SU-DHL-6 (cell line): ENCODE data around the gene PTGES3L.

ENCODE experiments used
- H2AFZ ChIP-seq: fragments of 200-600 bp; sonication (generic); 2 replicates; pipeline ENCODE4 v1.6.1; 2014; ENCODE audit warnings: low read depth, mild to moderate bottlenecking, moderate library complexity, mixed read lengths, antibody characterized with exemption, low read length; ENCODE audit not compliant: severe bottlenecking
- H3F3A ChIP-seq: fragments of 200-600 bp; shearing (Covaris generic); 2 replicates; pipeline ENCODE4 v1.6.0; 2016; ENCODE audit warnings: antibody characterized with exemption, mild to moderate bottlenecking; ENCODE audit not compliant: insufficient read depth
- H3K27ac ChIP-seq: fragments of 200-600 bp; sonication (generic); 2 replicates; pipeline ENCODE4 v1.5.1; 2016; ENCODE audit warnings: low read depth, mild to moderate bottlenecking, low read length, moderate library complexity, mixed read lengths
- H3K27me3 ChIP-seq: fragments of 200-600 bp; sonication (generic), shearing (Covaris generic); 2 replicates; pipeline ENCODE4 v1.6.0; 2014; ENCODE audit warnings: mild to moderate bottlenecking, low read length
- H3K36me3 ChIP-seq: fragments of 200-600 bp; sonication (generic); 2 replicates; pipeline ENCODE4 v1.6.1; 2014; ENCODE audit warnings: mild to moderate bottlenecking, low read length, mixed read lengths
- H3K4me2 ChIP-seq: fragments of 300-600, 200-600 bp; shearing (Covaris generic), sonication (generic); 2 replicates; pipeline ENCODE4 v1.6.0; 2014; ENCODE audit warnings: low read length, low read depth, mild to moderate bottlenecking; ENCODE audit not compliant: poor library complexity, severe bottlenecking
- H3K4me3 ChIP-seq: fragments of 200-600 bp; sonication (generic); 2 replicates; pipeline ENCODE4 v1.5.1; 2014; ENCODE audit warnings: antibody characterized with exemption, low read length, mild to moderate bottlenecking, mixed read lengths; ENCODE audit not compliant: insufficient read depth, poor library complexity, severe bottlenecking
- H3K79me2 ChIP-seq: fragments of 200-600 bp; sonication (generic); 2 replicates; pipeline ENCODE4 v1.6.1; 2014; ENCODE audit warnings: mild to moderate bottlenecking, low read length, moderate library complexity; ENCODE audit not compliant: insufficient read depth
- H3K9ac ChIP-seq: fragments of 200-600 bp; sonication (generic); 2 replicates; pipeline ENCODE4 v1.7.0; 2014; ENCODE audit warnings: mild to moderate bottlenecking, low read length
- H3K9me2 ChIP-seq: fragments of 200-600 bp; sonication (generic); replicated peaks from 2 replicates; pipeline ENCODE4 v1.6.1; 2014; ENCODE audit warnings: low read length; ENCODE audit not compliant: insufficient read depth
- H3K9me3 ChIP-seq: fragments of 200-600 bp; sonication (generic); 2 replicates; pipeline ENCODE4 v1.6.1; 2014; ENCODE audit warnings: low read length, mixed read lengths; ENCODE audit not compliant: insufficient read depth
- H4K20me1 ChIP-seq: fragments of 200-600 bp; sonication (generic); 2 replicates; pipeline ENCODE4 v1.6.1; 2014; ENCODE audit warnings: low read depth, mild to moderate bottlenecking, antibody characterized with exemption, low read length, moderate library complexity, mixed read lengths
- CTCF ChIP-seq: fragments of 200-600 bp; sonication (generic); IDR thresholded peaks from one replicate; pipeline ENCODE4 v1.5.1; 2017; ENCODE audit warnings: antibody characterized with exemption, mild to moderate bottlenecking, low read length, moderate library complexity; ENCODE audit not compliant: insufficient read depth, poor library complexity, severe bottlenecking
- EZH2phosphoT487 ChIP-seq: fragments of 200-600 bp; sonication (generic), shearing (Covaris generic); conservative IDR thresholded peaks from 2 replicates; pipeline ENCODE4 v1.6.1; 2018; ENCODE audit warnings: mild to moderate bottlenecking, antibody characterized with exemption, low read length, moderate library complexity, mixed read lengths

PTGES3L gene

DNA sequence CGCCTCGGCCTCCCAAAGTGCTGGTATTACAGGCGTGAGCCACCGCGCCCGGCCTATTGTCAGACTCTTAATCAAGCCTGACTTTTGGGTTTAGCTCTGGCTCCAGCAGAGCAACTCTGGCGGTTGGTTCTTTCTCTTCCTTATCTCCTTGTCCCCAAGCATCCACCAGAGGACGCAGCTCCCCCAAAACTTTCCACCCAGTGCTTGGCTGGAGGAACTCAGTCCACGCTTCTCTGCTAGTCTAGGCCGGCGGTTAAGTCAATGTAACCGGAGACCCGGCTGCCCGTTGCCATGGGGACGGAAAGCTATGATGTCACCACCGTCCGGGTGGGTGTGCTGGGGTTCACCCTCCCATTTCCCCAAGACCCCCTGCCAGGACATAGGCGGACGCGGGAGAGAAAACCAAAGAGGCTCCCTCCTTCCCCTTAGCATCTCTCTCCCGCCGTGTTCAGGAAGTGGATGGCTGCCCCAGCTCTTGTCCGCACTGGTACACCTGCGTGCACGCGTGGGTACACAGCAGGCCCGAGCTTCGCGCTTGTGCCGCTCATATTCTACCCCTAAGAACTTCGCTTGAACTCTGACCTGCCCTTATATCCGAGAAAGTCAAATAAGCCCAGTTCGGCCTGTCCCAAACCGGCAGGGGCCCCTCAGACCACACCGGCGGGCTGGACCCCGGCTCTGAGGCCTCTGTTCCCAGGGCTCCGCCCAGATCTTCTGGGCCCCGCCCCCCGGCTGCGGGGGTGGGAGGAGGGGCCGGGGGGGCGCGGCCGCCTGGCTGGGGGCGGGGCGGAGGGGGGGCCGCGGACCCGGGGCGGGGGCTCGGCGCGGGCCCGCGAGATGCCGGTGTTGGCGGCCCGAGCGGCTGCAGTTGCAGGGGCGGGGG is 44.8 kb upstream of the PTGES3L start, which contains the start of gene RND2:
Gene RND2, plus strand, starts transcription at position 825 of the 883 bp plus-strand sequence. CDS start 117 bp downstream, outside the sequence.
- no peaks in the 10 kb centered on the region for H3K9me3 ChIP-seq
- no peaks in the 10 kb centered on the region for H3K27me3 ChIP-seq
- H4K20me1 ChIP-seq, result no peaks in the 10 kb centered on the region
- H3K27ac ChIP-seq, result no peak within 1 kb of the TSS
- TF ChIP-seq EZH2phosphoT487 (no peak), CTCF (peak; percentile 66)
- H2AFZ ChIP-seq, result peak within 1 kb of the TSS; percentile 33
- H3K4me2 ChIP-seq, result peak within 1 kb of the TSS; percentile 57
- no peaks in the 10 kb centered on the region for H3K79me2 ChIP-seq
- no peaks in the 10 kb centered on the region for H3K9me2 ChIP-seq
- no peaks in the 10 kb centered on the region for H3K36me3 ChIP-seq
- peak within 1 kb of the TSS; percentile 41 for H3K4me3 ChIP-seq
- peak within 1 kb of the TSS; percentile 24 for H3K9ac ChIP-seq
- H3F3A ChIP-seq, result no peaks in the 10 kb centered on the region; the same call in 1 of the 2 replicates

DNA sequence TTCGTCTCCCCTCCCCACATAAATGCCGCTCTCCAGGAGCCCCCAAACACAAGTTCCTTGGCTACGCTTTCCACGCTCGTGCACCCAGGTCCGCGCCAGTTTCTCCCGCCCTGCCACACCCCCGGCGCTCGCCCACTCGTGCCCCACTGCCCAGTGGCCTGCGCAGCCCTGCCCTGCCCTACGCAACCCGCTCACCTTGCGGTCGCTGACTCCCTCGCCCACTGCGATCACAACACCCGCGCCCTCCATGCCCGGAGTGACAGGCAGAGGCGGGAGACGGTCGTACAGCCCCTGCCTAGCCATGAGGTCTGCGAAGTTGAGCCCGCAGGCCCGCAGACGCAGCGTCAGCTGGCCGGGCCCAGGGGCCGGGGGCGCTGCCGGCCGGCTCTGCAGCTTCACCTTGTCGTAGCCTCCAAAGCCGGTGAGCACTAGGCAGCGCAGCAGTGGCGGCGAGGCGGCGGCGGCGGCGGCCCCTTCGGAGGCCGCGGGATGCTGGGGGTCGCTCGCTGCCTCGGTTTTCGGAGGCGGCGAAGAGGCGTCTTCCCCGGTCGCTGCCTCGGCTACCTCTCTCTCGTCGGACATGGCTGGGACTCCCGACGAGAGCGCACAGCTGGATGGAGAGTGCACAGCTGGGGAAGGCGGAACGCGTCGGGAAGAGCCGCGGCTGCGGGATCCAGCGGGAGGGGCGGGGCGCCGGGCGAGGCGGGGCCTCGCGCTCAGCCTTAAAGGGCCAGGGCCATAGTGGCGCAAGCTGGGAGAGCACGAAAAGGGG is 42.0 kb upstream of the PTGES3L start, which contains the start of gene VAT1:
Gene VAT1, minus strand, starts transcription at position 645 of the 772 bp plus-strand sequence. Its CDS starts 63 bp downstream, at position 582.
- Histone ChIP-seq H3K27ac (no peak within 1 kb of the TSS), H3K27me3 (no peaks in the 10 kb centered on the region), H4K20me1 (no peaks in the 10 kb centered on the region), H2AFZ (peak within 1 kb of the TSS; percentile 85), H3K4me2 (peak within 1 kb of the TSS; percentile 66), H3K36me3 (no peaks in the 10 kb centered on the region), H3F3A (peaks cover 4% of the 10 kb centered on the region), H3K9ac (peak within 1 kb of the TSS; percentile 55), H3K9me3 (no peaks in the 10 kb centered on the region), H3K4me3 (peak within 1 kb of the TSS; percentile 72), H3K79me2 (no peaks in the 10 kb centered on the region), H3K9me2 (no peaks in the 10 kb centered on the region)
- no peak for TF ChIP-seq EZH2phosphoT487
- no peak for TF ChIP-seq CTCF

DNA sequence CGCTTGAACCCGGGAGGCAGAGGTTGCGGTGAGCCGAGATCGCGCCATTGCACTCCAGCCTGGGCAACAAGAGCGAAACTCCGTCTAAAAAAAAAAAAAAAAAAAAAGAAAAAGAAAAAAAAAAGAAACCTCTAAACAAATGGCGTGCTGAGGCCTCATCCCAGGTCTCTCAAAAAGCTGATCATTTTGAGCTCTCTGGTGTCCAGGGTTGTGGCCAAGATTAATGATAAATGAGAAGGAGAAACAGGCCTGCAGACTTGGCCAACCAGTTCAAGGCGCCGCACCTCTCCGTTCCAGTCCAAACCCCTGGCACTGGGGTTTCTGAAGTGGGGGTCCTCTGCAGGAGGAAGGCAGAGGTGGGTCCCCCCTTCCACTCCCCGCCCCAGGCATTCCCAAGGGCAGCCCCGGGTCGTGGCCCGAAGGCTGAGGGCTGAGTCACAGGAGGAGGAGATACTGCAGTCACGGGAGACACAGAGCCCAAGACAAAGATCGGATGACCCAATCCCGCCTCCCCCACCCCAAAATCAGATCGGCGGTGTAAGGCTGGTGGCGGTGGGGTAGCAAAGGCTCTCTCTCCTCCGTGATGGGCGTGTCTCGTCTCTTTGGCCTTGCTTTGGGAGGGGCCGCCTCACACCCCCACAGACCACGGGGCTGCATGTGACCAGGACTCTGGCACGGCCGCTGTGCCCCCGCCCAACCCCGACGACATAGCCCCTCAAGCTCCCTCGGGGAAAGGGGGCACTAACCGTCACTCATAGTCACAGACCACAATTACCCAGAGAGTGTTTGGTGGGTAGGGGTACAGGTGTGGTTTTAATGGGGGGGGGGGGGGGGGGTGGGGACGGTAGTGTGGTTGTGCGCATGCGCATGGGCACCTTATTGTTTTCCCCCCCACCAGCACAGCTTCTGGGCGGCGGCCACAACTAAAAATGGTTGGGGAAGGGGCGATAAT is 41.2 kb upstream of the PTGES3L start:
- Histone ChIP-seq H2AFZ (peak overlapping the region; percentile 85), H4K20me1 (no peaks in the 10 kb centered on the region), H3K27me3 (no peaks in the 10 kb centered on the region), H3K4me2 (peak overlapping the region; percentile 66), H3K36me3 (no peaks in the 10 kb centered on the region), H3K9ac (peak overlapping the region; percentile 55), H3K9me3 (no peaks in the 10 kb centered on the region), H3K27ac (no peak overlapping the region), H3K79me2 (no peaks in the 10 kb centered on the region), H3F3A (peaks cover 4% of the 10 kb centered on the region; the same call in 1 of the 2 replicates), H3K4me3 (peak overlapping the region; percentile 72), H3K9me2 (no peaks in the 10 kb centered on the region)
- no peak for TF ChIP-seq EZH2phosphoT487
- no peak for TF ChIP-seq CTCF
